ENCODE measurements around the gene SYT6. TPM values are rescaled to one million over a fixed set of nuclear protein-coding genes. Genes with fewer than 3 reads are reported as not detected.

The SYT6 gene
- total RNA-seq, 1 experiment from 2014 or later, result 77.2 TPM

DNA sequence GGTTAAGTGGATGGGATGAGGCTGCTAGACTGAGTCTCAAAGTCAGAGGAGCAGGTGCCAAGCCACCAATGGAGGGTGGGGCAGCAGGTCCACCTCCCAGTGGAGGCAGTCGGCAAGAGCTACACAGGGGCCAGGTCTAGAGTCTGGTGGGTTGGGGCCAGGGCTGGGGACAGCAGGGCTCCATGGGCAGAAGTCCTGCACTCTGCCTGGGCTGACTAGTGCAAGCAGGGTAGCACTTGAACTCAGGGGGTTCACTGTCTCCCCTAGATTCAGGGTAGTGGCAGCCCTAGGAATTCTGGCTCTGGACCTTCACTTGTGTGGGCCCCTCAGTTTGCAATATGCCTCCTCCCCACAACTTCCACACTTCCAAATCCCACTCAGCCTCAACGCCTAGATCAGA lies 66.2 kb downstream of the SYT6 start:
- Histone ChIP-seq H3K23ac (ENCODE audit: insufficient read length, low read depth, low read length) (no peak overlapping the region), H2BK12ac (ENCODE audit: insufficient read length, low read depth, low read length) (no peak overlapping the region), H2BK5ac (ENCODE audit: insufficient read length, low read length) (no peak overlapping the region), H3K18ac (ENCODE audit: insufficient read length, low read depth, low read length) (no peak overlapping the region), H2BK120ac (ENCODE audit: low read depth, low read length, poor library complexity, severe bottlenecking) (no peak overlapping the region), H3K27me3 (ENCODE audit: insufficient read depth, low read length) (no peaks in the 10 kb centered on the region; the same call in 1 of the 2 replicates), H3K56ac (ENCODE audit: insufficient read length, low read depth, low read length) (no peak overlapping the region), H3T11ph (ENCODE audit: low read length) (no peak overlapping the region), H3K9me3 (ENCODE audit: control insufficient read depth, low read depth, low read length) (no peaks in the 10 kb centered on the region), H3K79me2 (ENCODE audit: insufficient read depth, low read length) (no peaks in the 10 kb centered on the region), H4K8ac (replicated peaks; ENCODE audit: insufficient read length, low read depth, low read length) (no peak overlapping the region), H3K79me1 (ENCODE audit: insufficient read depth, low read depth, low read length, poor library complexity, severe bottlenecking) (no peaks in the 10 kb centered on the region), H2BK20ac (ENCODE audit: low read depth, low read length, poor library complexity, severe bottlenecking) (no peak overlapping the region), H4K91ac (ENCODE audit: insufficient read length, low read depth, low read length) (no peak overlapping the region), H4K20me1 (ENCODE audit: control insufficient read depth, insufficient read depth, insufficient read length) (no peaks in the 10 kb centered on the region), H3K14ac (ENCODE audit: insufficient read depth, low read length) (no peak overlapping the region; the same call in 1 of the 2 replicates), H3K23me2 (ENCODE audit: insufficient read length, low read depth, low read length, poor library complexity, severe bottlenecking) (no peaks in the 10 kb centered on the region), H2BK15ac (ENCODE audit: low read depth, low read length) (no peak overlapping the region), H3K4ac (ENCODE audit: low read depth, low read length) (no peak overlapping the region), H3K4me1 (ENCODE audit: insufficient read depth, low read length) (peaks cover 7% of the 10 kb centered on the region), H2AFZ (ENCODE audit: low read length) (no peak overlapping the region), H3K4me2 (ENCODE audit: insufficient read depth, insufficient read length, low read length) (no peak overlapping the region), H3K9ac (ENCODE audit: extremely low read depth, insufficient read length, low read length) (no peak overlapping the region), H4K5ac (ENCODE audit: insufficient read length, low read depth, low read length) (no peak overlapping the region), H3K27ac (ENCODE audit: insufficient read length, low read depth, low read length) (no peak overlapping the region), H2AK5ac (ENCODE audit: insufficient read length, low read length) (no peak overlapping the region)
- Mint-ChIP-seq H3K4me3 (no peak overlapping the region; a peak in 1 of 5 replicates), H3K27ac (peak overlapping the region in 2 of 3 experiments; percentile 53 to 73; a peak in 2 of 7 replicates), H3K27me3 (ENCODE audit: low read depth) (no peaks in the 10 kb centered on the region; the same call in 1 of the 2 replicates), H3K9me3 (peaks cover 10 to 11% of the 10 kb centered on the region in 2 experiments), H3K36me3 (ENCODE audit: insufficient read depth in 1 of 3, low read depth in 3 of 3) (peaks cover 41 to 81% (median 72%) of the 10 kb centered on the region in 3 experiments), H3K4me1 (peaks cover 51 to 69% of the 10 kb centered on the region in 2 experiments)
- DNase-seq, result no peak
- no CpG with 5 or more reads among the region's 2 CpGs for WGBS (ENCODE audit: extremely low coverage, insufficient read length, low lambda C conversion rate)
- TF ChIP-seq, protein P1, sequence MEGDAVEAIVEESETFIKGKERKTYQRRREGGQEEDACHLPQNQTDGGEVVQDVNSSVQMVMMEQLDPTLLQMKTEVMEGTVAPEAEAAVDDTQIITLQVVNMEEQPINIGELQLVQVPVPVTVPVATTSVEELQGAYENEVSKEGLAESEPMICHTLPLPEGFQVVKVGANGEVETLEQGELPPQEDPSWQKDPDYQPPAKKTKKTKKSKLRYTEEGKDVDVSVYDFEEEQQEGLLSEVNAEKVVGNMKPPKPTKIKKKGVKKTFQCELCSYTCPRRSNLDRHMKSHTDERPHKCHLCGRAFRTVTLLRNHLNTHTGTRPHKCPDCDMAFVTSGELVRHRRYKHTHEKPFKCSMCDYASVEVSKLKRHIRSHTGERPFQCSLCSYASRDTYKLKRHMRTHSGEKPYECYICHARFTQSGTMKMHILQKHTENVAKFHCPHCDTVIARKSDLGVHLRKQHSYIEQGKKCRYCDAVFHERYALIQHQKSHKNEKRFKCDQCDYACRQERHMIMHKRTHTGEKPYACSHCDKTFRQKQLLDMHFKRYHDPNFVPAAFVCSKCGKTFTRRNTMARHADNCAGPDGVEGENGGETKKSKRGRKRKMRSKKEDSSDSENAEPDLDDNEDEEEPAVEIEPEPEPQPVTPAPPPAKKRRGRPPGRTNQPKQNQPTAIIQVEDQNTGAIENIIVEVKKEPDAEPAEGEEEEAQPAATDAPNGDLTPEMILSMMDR (conservative IDR thresholded peaks at IDR 0.05), result no peak
